Measurements from ENCODE around the gene SRPRB.

SRPRB gene

GRCh38 chr3:133855002-133855370, 49.4 kb downstream of the SRPRB start:
- H3K4me3 Mint-ChIP-seq = no peak overlapping the region
- H3K27ac Mint-ChIP-seq = no peak overlapping the region
- H3K36me3 Mint-ChIP-seq (ENCODE audit: low read depth) = no peaks in the 10 kb centered on the region
- H3K9me3 Mint-ChIP-seq = no peaks in the 10 kb centered on the region
- H3K4me1 Mint-ChIP-seq (ENCODE audit: low read depth) = no peaks in the 10 kb centered on the region
- H3K27me3 Mint-ChIP-seq (ENCODE audit: low read depth) = peaks cover 4% of the 10 kb centered on the region

GRCh38 chr3:133855772-133856171, 50.2 kb downstream of the SRPRB start:
- Mint-ChIP-seq H3K36me3 (ENCODE audit: low read depth) (no peaks in the 10 kb centered on the region), H3K9me3 (no peaks in the 10 kb centered on the region), H3K27me3 (ENCODE audit: low read depth) (no peaks in the 10 kb centered on the region), H3K4me1 (ENCODE audit: low read depth) (no peaks in the 10 kb centered on the region), H3K27ac (no peak overlapping the region), H3K4me3 (no peak overlapping the region)

GRCh38 chr3:133856316-133856715, 50.7 kb downstream of the SRPRB start:
- no peak overlapping the region for H3K27ac Mint-ChIP-seq
- H3K27me3 Mint-ChIP-seq (ENCODE audit: low read depth) = no peaks in the 10 kb centered on the region
- H3K36me3 Mint-ChIP-seq (ENCODE audit: low read depth) = no peaks in the 10 kb centered on the region
- H3K9me3 Mint-ChIP-seq = no peaks in the 10 kb centered on the region
- no peak overlapping the region for H3K4me3 Mint-ChIP-seq
- no peaks in the 10 kb centered on the region for H3K4me1 Mint-ChIP-seq (ENCODE audit: low read depth)

GRCh38 chr3:133857767-133858166, 52.2 kb downstream of the SRPRB start:
- H3K4me3 Mint-ChIP-seq = no peak overlapping the region
- no peaks in the 10 kb centered on the region for H3K9me3 Mint-ChIP-seq
- no peaks in the 10 kb centered on the region for H3K4me1 Mint-ChIP-seq (ENCODE audit: low read depth)
- no peak overlapping the region for H3K27ac Mint-ChIP-seq
- H3K27me3 Mint-ChIP-seq (ENCODE audit: low read depth) = no peaks in the 10 kb centered on the region
- H3K36me3 Mint-ChIP-seq (ENCODE audit: low read depth) = no peaks in the 10 kb centered on the region

GRCh38 chr3:133859381-133860234, 54.0 kb downstream of the SRPRB start:
- H3K4me1 Mint-ChIP-seq (ENCODE audit: low read depth) = no peaks in the 10 kb centered on the region
- H3K36me3 Mint-ChIP-seq (ENCODE audit: low read depth) = no peaks in the 10 kb centered on the region
- H3K27me3 Mint-ChIP-seq (ENCODE audit: low read depth) = peaks cover 5% of the 10 kb centered on the region
- no peak overlapping the region for H3K4me3 Mint-ChIP-seq
- H3K27ac Mint-ChIP-seq = no peak overlapping the region
- no peaks in the 10 kb centered on the region for H3K9me3 Mint-ChIP-seq

- no peaks in the 10 kb centered on the region for H3K36me3 Mint-ChIP-seq (ENCODE audit: low read depth)
- peaks cover 5% of the 10 kb centered on the region for H3K27me3 Mint-ChIP-seq (ENCODE audit: low read depth)
- H3K4me3 Mint-ChIP-seq = no peak overlapping the region
- H3K9me3 Mint-ChIP-seq = no peaks in the 10 kb centered on the region
- H3K27ac Mint-ChIP-seq = no peak overlapping the region
- no peaks in the 10 kb centered on the region for H3K4me1 Mint-ChIP-seq (ENCODE audit: low read depth)
Observed at GRCh38 chr3:133860519-133860918, 54.9 kb downstream of the SRPRB start.

GRCh38 chr3:133862161-133862560, 56.5 kb downstream of the SRPRB start:
- Mint-ChIP-seq H3K4me1 (ENCODE audit: low read depth) (no peaks in the 10 kb centered on the region), H3K27ac (no peak overlapping the region)

GRCh38 chr3:133863911-133864310, 58.3 kb downstream of the SRPRB start:
- Mint-ChIP-seq H3K4me1 (ENCODE audit: low read depth) (no peaks in the 10 kb centered on the region), H3K36me3 (ENCODE audit: low read depth) (no peaks in the 10 kb centered on the region)

More at GRCh38 chr3:133862161-133862560, 56.5 kb downstream of the SRPRB start:
- H3K9me3 Mint-ChIP-seq = no peaks in the 10 kb centered on the region
- H3K4me3 Mint-ChIP-seq = no peak overlapping the region
- H3K36me3 Mint-ChIP-seq (ENCODE audit: low read depth) = no peaks in the 10 kb centered on the region
- peaks cover 5% of the 10 kb centered on the region for H3K27me3 Mint-ChIP-seq (ENCODE audit: low read depth)

GRCh38 chr3:133864616-133865015, 59.0 kb downstream of the SRPRB start:
- no peaks in the 10 kb centered on the region for H3K9me3 Mint-ChIP-seq
- H3K27me3 Mint-ChIP-seq (ENCODE audit: low read depth) = peaks cover 5% of the 10 kb centered on the region
- no peaks in the 10 kb centered on the region for H3K36me3 Mint-ChIP-seq (ENCODE audit: low read depth)
- H3K4me3 Mint-ChIP-seq = no peak overlapping the region
- H3K4me1 Mint-ChIP-seq (ENCODE audit: low read depth) = no peaks in the 10 kb centered on the region
- H3K27ac Mint-ChIP-seq = no peak overlapping the region

More at GRCh38 chr3:133863911-133864310, 58.3 kb downstream of the SRPRB start:
- Mint-ChIP-seq H3K9me3 (no peaks in the 10 kb centered on the region), H3K27ac (no peak overlapping the region), H3K4me3 (no peak overlapping the region), H3K27me3 (ENCODE audit: low read depth) (peaks cover 5% of the 10 kb centered on the region)

GRCh38 chr3:133865136-133865855, 59.7 kb downstream of the SRPRB start:
- H3K27ac Mint-ChIP-seq = no peak overlapping the region
- no peaks in the 10 kb centered on the region for H3K9me3 Mint-ChIP-seq
- H3K4me1 Mint-ChIP-seq (ENCODE audit: low read depth) = no peaks in the 10 kb centered on the region
- H3K36me3 Mint-ChIP-seq (ENCODE audit: low read depth) = no peaks in the 10 kb centered on the region
- no peak overlapping the region for H3K4me3 Mint-ChIP-seq
- peaks cover 5% of the 10 kb centered on the region for H3K27me3 Mint-ChIP-seq (ENCODE audit: low read depth)

- Mint-ChIP-seq H3K36me3 (ENCODE audit: low read depth) (no peaks in the 10 kb centered on the region), H3K27me3 (ENCODE audit: low read depth) (peaks cover 5% of the 10 kb centered on the region), H3K4me1 (ENCODE audit: low read depth) (no peaks in the 10 kb centered on the region), H3K9me3 (no peaks in the 10 kb centered on the region), H3K27ac (no peak overlapping the region), H3K4me3 (no peak overlapping the region)
Observed at GRCh38 chr3:133866141-133866540, 60.5 kb downstream of the SRPRB start.

GRCh38 chr3:133868186-133868585, 62.6 kb downstream of the SRPRB start:
- no peaks in the 10 kb centered on the region for H3K36me3 Mint-ChIP-seq (ENCODE audit: low read depth)
- no peaks in the 10 kb centered on the region for H3K4me1 Mint-ChIP-seq (ENCODE audit: low read depth)
- no peak overlapping the region for H3K4me3 Mint-ChIP-seq
- H3K27ac Mint-ChIP-seq = no peak overlapping the region
- H3K27me3 Mint-ChIP-seq (ENCODE audit: low read depth) = peaks cover 2% of the 10 kb centered on the region
- H3K9me3 Mint-ChIP-seq = no peaks in the 10 kb centered on the region

- H3K9me3 Mint-ChIP-seq = no peaks in the 10 kb centered on the region
- no peaks in the 10 kb centered on the region for H3K36me3 Mint-ChIP-seq (ENCODE audit: low read depth)
- no peak overlapping the region for H3K4me3 Mint-ChIP-seq
Observed at GRCh38 chr3:133868758-133869475, 63.3 kb downstream of the SRPRB start.

GRCh38 chr3:133869586-133869985, 64.0 kb downstream of the SRPRB start:
- Mint-ChIP-seq H3K27me3 (ENCODE audit: low read depth) (no peaks in the 10 kb centered on the region), H3K4me1 (ENCODE audit: low read depth) (no peaks in the 10 kb centered on the region), H3K36me3 (ENCODE audit: low read depth) (no peaks in the 10 kb centered on the region), H3K4me3 (no peak overlapping the region), H3K27ac (no peak overlapping the region), H3K9me3 (no peaks in the 10 kb centered on the region)

More at GRCh38 chr3:133868758-133869475, 63.3 kb downstream of the SRPRB start:
- H3K27me3 Mint-ChIP-seq (ENCODE audit: low read depth) = no peaks in the 10 kb centered on the region
- H3K27ac Mint-ChIP-seq = no peak overlapping the region
- H3K4me1 Mint-ChIP-seq (ENCODE audit: low read depth) = no peaks in the 10 kb centered on the region
